NOMO-1 treated with dmso at 0.1 percent for 144 hours (cell line): Measurements from ENCODE around the gene SELENOS.

Experiments used
- DNase-seq: peaks from one replicate; lab custom pipeline; 2025; ENCODE audit not compliant: unreplicated experiment; lab: John Stamatoyannopoulos, UW

SELENOS gene

GRCh38 chr15:101225658-101226057 is 51.6 kb downstream of the SELENOS start:
- no peak for DNase-seq
